Neural cell (in vitro differentiated cells): ENCODE results near the gene EVPLL.

ENCODE experiments used
- EZH2 ChIP-seq: fragments of 200-600, 300-800 bp; shearing (Covaris generic), sonication (generic); IDR thresholded peaks from 2 replicates; pipeline ENCODE4 v1.6.1; 2014; ENCODE audit warnings: antibody characterized with exemption, low read length, borderline replicate concordance, mild to moderate bottlenecking; ENCODE audit not compliant: insufficient read depth, poor library complexity, severe bottlenecking
- TAF1 ChIP-seq: IDR thresholded peaks from 2 replicates; pipeline ENCODE4 v1.6.1; 2012; ENCODE audit warnings: low read depth
- TF ChIP-seq, protein P1 (sequence below): fragments of 450-650 bp; IDR thresholded peaks from 2 replicates; pipeline ENCODE4 v1.5.1; 2014; ENCODE audit warnings: antibody characterized with exemption, mild to moderate bottlenecking, moderate library complexity; ENCODE audit not compliant: poor library complexity, severe bottlenecking

DNA sequence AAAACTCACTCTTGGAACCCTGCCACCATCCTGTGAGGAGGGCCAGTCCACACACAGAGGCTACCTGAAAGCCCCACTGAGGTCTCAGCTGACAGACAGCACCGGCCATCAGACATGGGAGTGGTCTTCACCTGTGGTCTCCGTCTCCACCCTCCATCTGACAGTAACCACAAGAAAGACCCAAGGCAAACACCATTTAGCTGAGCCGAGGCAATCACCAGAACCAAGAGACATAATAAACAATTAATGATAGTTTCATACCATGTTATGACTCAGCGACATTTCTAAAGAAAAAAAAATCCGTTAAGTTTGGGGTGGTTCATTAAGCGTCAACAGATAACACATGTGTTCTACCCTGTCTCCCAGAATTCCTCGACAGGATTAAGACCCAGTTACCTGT lies 6.1 kb upstream of the EVPLL start:
- TF ChIP-seq TAF1 (no peak), EZH2 (no peak)
- TF ChIP-seq, protein P1, sequence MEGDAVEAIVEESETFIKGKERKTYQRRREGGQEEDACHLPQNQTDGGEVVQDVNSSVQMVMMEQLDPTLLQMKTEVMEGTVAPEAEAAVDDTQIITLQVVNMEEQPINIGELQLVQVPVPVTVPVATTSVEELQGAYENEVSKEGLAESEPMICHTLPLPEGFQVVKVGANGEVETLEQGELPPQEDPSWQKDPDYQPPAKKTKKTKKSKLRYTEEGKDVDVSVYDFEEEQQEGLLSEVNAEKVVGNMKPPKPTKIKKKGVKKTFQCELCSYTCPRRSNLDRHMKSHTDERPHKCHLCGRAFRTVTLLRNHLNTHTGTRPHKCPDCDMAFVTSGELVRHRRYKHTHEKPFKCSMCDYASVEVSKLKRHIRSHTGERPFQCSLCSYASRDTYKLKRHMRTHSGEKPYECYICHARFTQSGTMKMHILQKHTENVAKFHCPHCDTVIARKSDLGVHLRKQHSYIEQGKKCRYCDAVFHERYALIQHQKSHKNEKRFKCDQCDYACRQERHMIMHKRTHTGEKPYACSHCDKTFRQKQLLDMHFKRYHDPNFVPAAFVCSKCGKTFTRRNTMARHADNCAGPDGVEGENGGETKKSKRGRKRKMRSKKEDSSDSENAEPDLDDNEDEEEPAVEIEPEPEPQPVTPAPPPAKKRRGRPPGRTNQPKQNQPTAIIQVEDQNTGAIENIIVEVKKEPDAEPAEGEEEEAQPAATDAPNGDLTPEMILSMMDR = no peak
